ENCODE data around the gene MYOD1. TPM values are rescaled to one million over a fixed set of nuclear protein-coding genes. Genes with fewer than 3 reads are reported as not detected.

Gene MYOD1
- total RNA-seq, 1 experiment from 2014 or later: not detected

DNA sequence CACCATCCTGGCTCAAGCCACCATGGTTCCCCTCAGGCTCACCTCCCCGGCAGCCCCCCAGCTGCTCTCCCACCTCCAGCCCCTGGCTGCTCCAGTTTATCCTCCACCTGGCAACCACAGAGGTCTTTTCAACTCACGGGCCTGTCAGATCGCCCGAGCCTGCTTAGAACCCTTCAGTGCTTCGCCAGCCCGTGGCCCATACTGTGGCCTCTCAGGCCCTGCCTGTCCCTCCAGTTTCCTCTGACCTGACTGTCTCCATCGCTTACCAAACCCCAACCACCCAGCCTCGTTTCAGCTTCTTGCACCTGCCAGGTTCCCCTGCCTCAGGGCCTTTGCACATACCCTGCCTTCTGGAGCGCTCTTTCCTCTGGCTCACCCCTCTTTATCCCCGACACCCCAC is 22.1 kb downstream of the MYOD1 start:
- Histone ChIP-seq H3K36me3 (ENCODE audit: insufficient read depth, low read length) (no peaks in the 10 kb centered on the region), H3K79me2 (ENCODE audit: low read length) (no peaks in the 10 kb centered on the region), H3K9ac (ENCODE audit: low read length) (no peak overlapping the region), H2AFZ (ENCODE audit: low read length) (no peak overlapping the region), H3K27ac (ENCODE audit: low read length) (no peak overlapping the region), H3K4me2 (ENCODE audit: low read depth, low read length, poor library complexity, severe bottlenecking) (no peak overlapping the region), H3K4me3 (ENCODE audit: low read length) (no peak overlapping the region), H3K9me3 (ENCODE audit: low read length) (no peaks in the 10 kb centered on the region), H3K9me2 (replicated peaks; ENCODE audit: insufficient read depth, low read length) (no peaks in the 10 kb centered on the region), H3K4me1 (ENCODE audit: low read length) (no peaks in the 10 kb centered on the region), H3K27me3 (ENCODE audit: low read length) (no peaks in the 10 kb centered on the region), H4K20me1 (ENCODE audit: insufficient read depth, low read depth, low read length) (no peaks in the 10 kb centered on the region)
- DNase-seq: no peak

DNA sequence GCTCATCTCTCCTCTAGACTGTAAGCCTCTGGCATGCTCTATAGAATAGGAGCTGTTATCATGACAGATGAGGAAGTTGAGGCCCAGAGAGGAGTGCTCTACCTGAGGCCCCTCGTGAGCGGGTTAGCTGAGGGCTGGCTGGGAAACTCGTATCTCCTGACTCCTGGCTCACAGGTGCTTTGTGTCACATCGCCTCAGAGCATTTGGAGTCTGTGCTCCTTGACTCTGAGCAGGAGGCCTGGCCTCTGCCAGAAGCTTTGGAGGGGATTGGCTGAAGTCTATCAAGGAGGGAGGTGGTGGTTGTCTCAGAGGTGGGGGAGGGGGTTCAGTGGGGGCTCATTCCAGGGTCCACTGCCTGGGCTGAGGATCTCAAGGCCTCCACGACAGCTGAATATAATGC is 22.6 kb downstream of the MYOD1 start:
- H3K9me2 ChIP-seq (replicated peaks; ENCODE audit: insufficient read depth, low read length): no peaks in the 10 kb centered on the region
- no peak overlapping the region for H3K4me3 ChIP-seq (ENCODE audit: low read length)
- no peaks in the 10 kb centered on the region for H3K4me1 ChIP-seq (ENCODE audit: low read length)
- H4K20me1 ChIP-seq (ENCODE audit: insufficient read depth, low read depth, low read length): no peaks in the 10 kb centered on the region
- H3K79me2 ChIP-seq (ENCODE audit: low read length): no peaks in the 10 kb centered on the region
- H3K4me2 ChIP-seq (ENCODE audit: low read depth, low read length, poor library complexity, severe bottlenecking): no peak overlapping the region
- no peak for DNase-seq
- no peak overlapping the region for H3K27ac ChIP-seq (ENCODE audit: low read length)
- H2AFZ ChIP-seq (ENCODE audit: low read length): no peak overlapping the region
- H3K9ac ChIP-seq (ENCODE audit: low read length): no peak overlapping the region
- no peaks in the 10 kb centered on the region for H3K9me3 ChIP-seq (ENCODE audit: low read length)
- H3K36me3 ChIP-seq (ENCODE audit: insufficient read depth, low read length): no peaks in the 10 kb centered on the region
- H3K27me3 ChIP-seq (ENCODE audit: low read length): no peaks in the 10 kb centered on the region

DNA sequence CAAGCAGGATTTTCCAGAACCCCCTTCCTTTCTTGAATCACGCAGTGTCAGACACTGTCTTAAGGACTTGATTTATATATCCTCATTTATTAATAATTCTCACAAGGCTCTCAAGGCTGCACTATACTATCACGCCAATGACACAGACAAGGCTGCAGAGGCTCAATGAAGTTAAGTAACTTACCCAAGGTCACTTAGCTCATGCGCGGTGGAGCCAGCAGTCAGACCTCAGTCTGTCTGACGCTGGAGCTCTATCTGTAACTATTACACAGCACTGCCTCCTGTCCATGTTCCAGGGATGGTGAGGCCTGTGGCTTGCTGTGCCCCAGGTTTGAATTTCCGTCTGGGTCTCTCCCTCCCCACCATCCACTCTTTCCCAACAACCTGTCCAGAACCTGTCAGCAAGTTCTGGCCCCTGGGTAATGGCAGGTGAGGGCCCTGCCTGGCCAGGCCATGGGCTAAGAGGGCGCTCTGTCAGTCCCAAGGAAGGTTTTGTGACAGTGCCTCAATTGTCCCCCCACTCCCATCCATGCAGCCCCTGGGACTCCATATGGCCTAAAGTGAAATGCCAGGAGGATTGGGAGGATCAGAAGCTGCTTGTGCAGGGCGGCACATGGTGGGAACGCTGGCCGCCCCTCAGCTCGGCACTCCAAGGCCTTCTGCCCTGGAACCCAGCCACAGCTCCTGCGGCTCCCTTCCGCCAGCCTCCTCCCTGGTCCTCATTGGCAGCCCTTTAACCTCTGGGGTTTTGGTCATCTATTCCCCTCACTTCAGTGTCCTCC is 23.8 kb downstream of the MYOD1 start:
- H3K79me2 ChIP-seq (ENCODE audit: low read length): no peaks in the 10 kb centered on the region
- H3K4me3 ChIP-seq (ENCODE audit: low read length): no peak overlapping the region
- H3K9me3 ChIP-seq (ENCODE audit: low read length): no peaks in the 10 kb centered on the region
- no peak for DNase-seq
- H4K20me1 ChIP-seq (ENCODE audit: insufficient read depth, low read depth, low read length): no peaks in the 10 kb centered on the region
- no peaks in the 10 kb centered on the region for H3K9me2 ChIP-seq (replicated peaks; ENCODE audit: insufficient read depth, low read length)
- no peak overlapping the region for H2AFZ ChIP-seq (ENCODE audit: low read length)
- no peaks in the 10 kb centered on the region for H3K4me1 ChIP-seq (ENCODE audit: low read length)
- H3K27me3 ChIP-seq (ENCODE audit: low read length): no peaks in the 10 kb centered on the region
- H3K9ac ChIP-seq (ENCODE audit: low read length): no peak overlapping the region
- no peaks in the 10 kb centered on the region for H3K36me3 ChIP-seq (ENCODE audit: insufficient read depth, low read length)
- no peak overlapping the region for H3K27ac ChIP-seq (ENCODE audit: low read length)
- no peak overlapping the region for H3K4me2 ChIP-seq (ENCODE audit: low read depth, low read length, poor library complexity, severe bottlenecking)

DNA sequence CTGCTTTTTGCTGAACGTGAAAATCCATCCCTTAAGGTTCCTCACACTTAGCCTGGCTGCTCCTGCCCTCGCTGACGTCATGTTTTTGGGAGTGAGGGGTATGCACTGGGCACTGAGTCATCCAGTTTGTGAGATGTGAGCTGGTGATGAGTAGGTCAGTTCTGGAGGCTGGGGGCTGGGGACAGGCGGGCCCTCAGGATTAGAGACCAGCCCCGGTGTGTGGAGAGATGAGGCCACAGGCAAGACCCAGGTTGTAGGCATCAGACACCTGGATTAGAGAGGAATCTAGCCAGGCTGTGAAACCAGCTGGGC is 24.4 kb downstream of the MYOD1 start:
- Histone ChIP-seq H4K20me1 (ENCODE audit: insufficient read depth, low read depth, low read length) (no peaks in the 10 kb centered on the region), H3K36me3 (ENCODE audit: insufficient read depth, low read length) (no peaks in the 10 kb centered on the region), H3K4me3 (ENCODE audit: low read length) (no peak overlapping the region), H3K27ac (ENCODE audit: low read length) (no peak overlapping the region), H3K9ac (ENCODE audit: low read length) (no peak overlapping the region), H3K9me3 (ENCODE audit: low read length) (no peaks in the 10 kb centered on the region), H3K79me2 (ENCODE audit: low read length) (no peaks in the 10 kb centered on the region), H3K9me2 (replicated peaks; ENCODE audit: insufficient read depth, low read length) (no peaks in the 10 kb centered on the region), H3K4me2 (ENCODE audit: low read depth, low read length, poor library complexity, severe bottlenecking) (no peak overlapping the region), H2AFZ (ENCODE audit: low read length) (no peak overlapping the region), H3K27me3 (ENCODE audit: low read length) (no peaks in the 10 kb centered on the region), H3K4me1 (ENCODE audit: low read length) (no peaks in the 10 kb centered on the region)
- no peak for DNase-seq

DNA sequence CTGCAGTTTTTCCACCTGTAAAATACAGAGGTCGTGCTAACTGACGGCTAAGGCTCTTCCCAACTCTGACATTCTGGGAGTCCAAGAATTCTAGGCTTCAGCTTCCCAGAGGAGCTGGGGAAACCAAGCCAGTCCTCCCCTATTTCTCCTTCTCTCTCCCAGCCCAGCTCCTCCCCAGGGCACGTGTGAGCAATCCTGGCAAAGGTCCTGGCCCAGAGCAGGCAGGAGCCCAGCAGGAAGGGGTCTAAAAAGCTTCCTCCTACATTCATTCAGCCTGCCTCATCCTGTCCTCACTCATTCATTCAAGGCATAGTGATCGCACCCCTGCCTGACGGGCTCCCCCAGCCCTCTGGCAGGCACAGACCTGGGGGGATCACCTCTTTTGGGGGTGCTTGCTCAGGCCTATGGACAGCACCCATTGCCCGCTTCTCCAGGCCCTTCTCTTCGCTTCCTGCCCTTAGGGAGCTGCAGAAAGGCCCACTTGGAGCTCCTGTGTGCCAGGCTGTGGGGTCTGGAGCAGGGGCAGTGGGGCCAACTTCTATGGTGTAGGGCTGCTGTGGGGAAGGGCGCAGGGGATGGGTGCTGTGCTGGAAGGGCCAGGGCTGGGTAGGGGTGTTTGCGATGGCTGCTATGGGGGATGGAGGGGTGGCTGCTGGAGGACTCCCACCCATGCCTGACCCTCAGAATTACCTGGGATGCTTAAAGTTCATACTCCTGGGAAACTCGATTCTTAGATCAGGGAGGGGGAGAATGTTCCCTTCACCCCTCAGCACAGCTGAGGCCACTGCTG is 25.0 kb downstream of the MYOD1 start:
- no peaks in the 10 kb centered on the region for H4K20me1 ChIP-seq (ENCODE audit: insufficient read depth, low read depth, low read length)
- no peak overlapping the region for H3K9ac ChIP-seq (ENCODE audit: low read length)
- no peak overlapping the region for H3K27ac ChIP-seq (ENCODE audit: low read length)
- H3K4me2 ChIP-seq (ENCODE audit: low read depth, low read length, poor library complexity, severe bottlenecking): no peak overlapping the region
- no peaks in the 10 kb centered on the region for H3K27me3 ChIP-seq (ENCODE audit: low read length)
- no peaks in the 10 kb centered on the region for H3K9me3 ChIP-seq (ENCODE audit: low read length)
- H2AFZ ChIP-seq (ENCODE audit: low read length): no peak overlapping the region
- no peak overlapping the region for H3K4me3 ChIP-seq (ENCODE audit: low read length)
- no peak for DNase-seq
- no peaks in the 10 kb centered on the region for H3K36me3 ChIP-seq (ENCODE audit: insufficient read depth, low read length)
- H3K4me1 ChIP-seq (ENCODE audit: low read length): no peaks in the 10 kb centered on the region
- H3K9me2 ChIP-seq (replicated peaks; ENCODE audit: insufficient read depth, low read length): no peaks in the 10 kb centered on the region
- no peaks in the 10 kb centered on the region for H3K79me2 ChIP-seq (ENCODE audit: low read length)

DNA sequence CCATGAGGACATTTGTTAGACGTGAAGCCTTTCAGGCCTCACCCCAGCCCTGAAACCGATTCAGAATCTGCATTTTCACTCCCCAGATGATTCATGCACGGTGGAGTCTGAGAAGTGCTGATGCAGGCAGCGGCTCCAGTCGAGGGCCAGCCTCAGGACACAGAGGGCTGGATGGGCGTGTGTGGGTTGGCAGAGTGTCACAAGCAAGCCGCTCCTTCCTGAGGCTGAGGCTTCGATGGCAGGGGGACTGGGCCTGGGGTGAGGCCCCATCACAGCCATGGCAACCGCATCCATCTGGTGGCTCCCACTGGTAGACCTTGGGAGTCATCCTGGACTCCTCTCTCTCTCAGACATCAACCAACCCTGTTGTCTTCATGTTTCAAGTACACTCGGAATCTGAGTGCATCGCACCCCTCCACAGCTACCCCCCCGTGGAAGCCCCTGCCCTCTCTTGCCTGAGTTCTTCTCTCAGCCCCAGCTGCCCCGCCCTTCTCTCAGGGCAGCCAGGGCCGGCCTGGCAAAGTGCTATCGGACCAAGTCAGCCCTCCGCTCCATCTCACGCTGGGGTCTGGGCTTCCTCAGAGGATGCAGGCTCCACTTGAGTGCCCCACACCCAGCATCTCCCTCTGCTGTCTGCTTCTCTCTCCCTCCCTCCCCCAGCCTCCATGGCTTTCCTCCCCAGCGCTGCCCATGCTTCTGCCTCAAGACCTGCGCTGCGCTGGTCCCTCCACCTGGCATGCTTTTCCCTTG is 25.8 kb downstream of the MYOD1 start:
- Histone ChIP-seq H3K4me1 (ENCODE audit: low read length) (no peaks in the 10 kb centered on the region), H3K27ac (ENCODE audit: low read length) (no peak overlapping the region), H3K4me3 (ENCODE audit: low read length) (no peak overlapping the region), H4K20me1 (ENCODE audit: insufficient read depth, low read depth, low read length) (no peaks in the 10 kb centered on the region; the same call in 1 of the 2 replicates), H3K79me2 (ENCODE audit: low read length) (no peaks in the 10 kb centered on the region), H3K9me3 (ENCODE audit: low read length) (no peaks in the 10 kb centered on the region), H2AFZ (ENCODE audit: low read length) (no peak overlapping the region), H3K9ac (ENCODE audit: low read length) (no peak overlapping the region), H3K4me2 (ENCODE audit: low read depth, low read length, poor library complexity, severe bottlenecking) (no peak overlapping the region), H3K27me3 (ENCODE audit: low read length) (no peaks in the 10 kb centered on the region), H3K36me3 (ENCODE audit: insufficient read depth, low read length) (no peaks in the 10 kb centered on the region), H3K9me2 (replicated peaks; ENCODE audit: insufficient read depth, low read length) (no peaks in the 10 kb centered on the region)
- no peak for DNase-seq

DNA sequence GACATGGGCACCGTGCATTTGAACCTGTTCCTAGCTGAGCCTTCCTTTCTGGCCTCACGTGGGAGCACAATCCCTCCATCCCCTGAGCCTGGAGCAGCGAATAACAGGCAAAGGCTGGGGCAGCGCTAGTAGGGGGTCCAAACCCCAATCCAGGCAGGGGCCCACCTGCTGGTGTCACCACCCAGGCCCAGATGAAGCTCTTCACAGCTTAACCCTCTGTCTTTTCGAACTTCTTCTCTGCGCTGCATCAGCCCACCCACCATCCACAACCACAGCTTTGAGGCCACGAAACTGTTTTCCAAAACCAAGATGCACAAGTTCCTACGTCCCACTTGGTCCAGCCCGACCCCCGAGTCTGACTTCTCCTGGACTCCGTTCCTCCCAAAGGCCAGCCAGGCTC is 26.7 kb downstream of the MYOD1 start:
- no peaks in the 10 kb centered on the region for H3K79me2 ChIP-seq (ENCODE audit: low read length)
- no peak overlapping the region for H2AFZ ChIP-seq (ENCODE audit: low read length)
- H3K27ac ChIP-seq (ENCODE audit: low read length): no peak overlapping the region
- H3K36me3 ChIP-seq (ENCODE audit: insufficient read depth, low read length): no peaks in the 10 kb centered on the region
- DNase-seq: no peak
- H3K9ac ChIP-seq (ENCODE audit: low read length): no peak overlapping the region
- H3K4me3 ChIP-seq (ENCODE audit: low read length): no peak overlapping the region
- no peak overlapping the region for H3K4me2 ChIP-seq (ENCODE audit: low read depth, low read length, poor library complexity, severe bottlenecking)
- no peaks in the 10 kb centered on the region; the same call in 1 of the 2 replicates for H4K20me1 ChIP-seq (ENCODE audit: insufficient read depth, low read depth, low read length)
- H3K9me3 ChIP-seq (ENCODE audit: low read length): no peaks in the 10 kb centered on the region
- no peaks in the 10 kb centered on the region for H3K27me3 ChIP-seq (ENCODE audit: low read length)
- H3K4me1 ChIP-seq (ENCODE audit: low read length): no peaks in the 10 kb centered on the region
- H3K9me2 ChIP-seq (replicated peaks; ENCODE audit: insufficient read depth, low read length): no peaks in the 10 kb centered on the region
